SK-N-SH (cell line): ENCODE results near the gene SHISAL1. TPM values are rescaled to one million over a fixed set of nuclear protein-coding genes. Genes with fewer than 3 reads are reported as not detected.

ENCODE experiments used
- CTCF ChIA-PET: fragments of 300-600, 350-600 bp; formaldehyde crosslinking; extraction: SDS; loops from one replicate; lab custom pipeline; 2021; lab: Yijun Ruan, JAX
- POLR2A ChIA-PET: fragments of 350-600 bp; sonication (Branson Sonifier 250); formaldehyde crosslinking; extraction: SDS; loops from one replicate; lab custom pipeline; 2020; ENCODE audit warnings: antibody characterized with exemption, inconsistent platforms; lab: Yijun Ruan, JAX
- DNase-seq: peaks from one replicate; pipeline ENCODE4 v3.0.0; 2012
- H2AFZ ChIP-seq: fragments of 200-600 bp; sonication (generic); 2 replicates; pipeline ENCODE4 v1.8.1; 2016; ENCODE audit warnings: antibody characterized with exemption, mild to moderate bottlenecking, low read depth
- H3F3A ChIP-seq: fragments of 200-600 bp; sonication (generic); replicated peaks from 2 replicates; pipeline ENCODE3; 2016; ENCODE audit warnings: antibody characterized with exemption, mild to moderate bottlenecking; ENCODE audit not compliant: insufficient read depth
- H3K27ac ChIP-seq, 2 experiments: fragments of 200-500 bp in 1 of 2; fragments of 200-600 bp in 1 of 2; sonication (Bioruptor generic) in 1 of 2; sonication (generic), shearing (Covaris generic) in 1 of 2; 2 replicates each; pipeline versions ENCODE4 v1.5.1 to v1.6.1; 2014 to 2016; ENCODE audit warnings: low read depth in 2 of 2, inconsistent platforms in 1 of 2, low read length in 1 of 2, mild to moderate bottlenecking in 1 of 2, mixed read lengths in 1 of 2
- H3K27me3 ChIP-seq: fragments of 200-600 bp; sonication (generic), shearing (Covaris generic); 2 replicates; pipeline ENCODE4 v1.6.1; 2016; ENCODE audit warnings: mixed run types; ENCODE audit not compliant: insufficient read depth
- H3K36me3 ChIP-seq, 2 experiments: fragments of 200-500 bp in 1 of 2; fragments of 200-600 bp in 1 of 2; sonication (Bioruptor generic) in 1 of 2; sonication (generic) in 1 of 2; replicated peaks in 1 of 2; 2 replicates each; pipeline versions ENCODE3 to v1.5.1; 2014 to 2016; ENCODE audit warnings: low read length in 1 of 2, mild to moderate bottlenecking in 1 of 2; ENCODE audit not compliant: insufficient read depth in 2 of 2, control insufficient read depth in 1 of 2
- H3K4me1 ChIP-seq, 2 experiments: fragments of 200-500 bp in 1 of 2; fragments of 200-600 bp in 1 of 2; sonication (Bioruptor generic) in 1 of 2; sonication (generic), shearing (Covaris generic) in 1 of 2; 2 replicates each; pipeline versions ENCODE4 v1.5.1 to v1.6.1; 2014 to 2016; ENCODE audit warnings: low read depth in 1 of 2, low read length in 1 of 2, mixed run types in 1 of 2; ENCODE audit not compliant: insufficient read depth in 2 of 2, control insufficient read depth in 1 of 2
- H3K4me2 ChIP-seq: fragments of 200-600 bp; sonication (generic), shearing (Covaris generic); 2 replicates; pipeline ENCODE4 v1.6.1; 2017; ENCODE audit warnings: mixed run types
- H3K4me3 ChIP-seq, 2 experiments: fragments of 200-500 bp in 1 of 2; fragments of 200-600 bp in 1 of 2; sonication (Bioruptor generic) in 1 of 2; sonication (generic), shearing (Covaris generic) in 1 of 2; 2 replicates each; pipeline versions ENCODE4 v1.5.1 to v1.8.1; 2014 to 2016; ENCODE audit warnings: low read depth in 2 of 2, inconsistent platforms in 1 of 2, low read length in 1 of 2, mild to moderate bottlenecking in 1 of 2, mixed read lengths in 1 of 2, moderate library complexity in 1 of 2
- H3K79me2 ChIP-seq: fragments of 200-600 bp; sonication (generic); 2 replicates; pipeline ENCODE4 v1.8.1; 2017; ENCODE audit warnings: mild to moderate bottlenecking; ENCODE audit not compliant: insufficient read depth
- H3K9ac ChIP-seq: fragments of 200-600 bp; sonication (generic); 2 replicates; pipeline ENCODE4 v1.6.1; 2017; ENCODE audit warnings: mixed run types
- H3K9me2 ChIP-seq: fragments of 200-600 bp; sonication (generic); 2 replicates; pipeline ENCODE4 v1.6.1; 2017; ENCODE audit warnings: mixed run types
- H3K9me3 ChIP-seq: fragments of 200-600 bp; sonication (generic); 2 replicates; pipeline ENCODE4 v1.6.1; 2017; ENCODE audit warnings: mixed run types, mild to moderate bottlenecking, moderate library complexity
- H4K20me1 ChIP-seq: fragments of 200-600 bp; sonication (generic); 2 replicates; pipeline ENCODE4 v1.6.1; 2017; ENCODE audit warnings: mild to moderate bottlenecking, mixed run types; ENCODE audit not compliant: insufficient read depth
- CHD2 ChIP-seq: fragments of 150-350 bp; IDR thresholded peaks from 2 replicates; pipeline ENCODE4 v1.6.1; 2018; ENCODE audit warnings: low read length; ENCODE audit not compliant: partially characterized antibody
- ELF1 ChIP-seq: IDR thresholded peaks from 2 replicates; pipeline ENCODE4 v1.4.0; 2012
- EP300 ChIP-seq, 2 experiments: IDR thresholded peaks; 2 replicates each; pipeline versions ENCODE4 v1.4.0 to v1.6.1; 2012; ENCODE audit warnings: borderline replicate concordance in 1 of 2, low read depth in 1 of 2, low read length in 1 of 2
- EZH2phosphoT487 ChIP-seq: fragments of 200-600 bp; sonication (generic); IDR thresholded peaks from 2 replicates; pipeline ENCODE4 v1.6.1; 2017; ENCODE audit warnings: low read depth, mixed run types, mild to moderate bottlenecking, antibody characterized with exemption, moderate library complexity, borderline replicate concordance
- FOSL2 ChIP-seq: IDR thresholded peaks from 2 replicates; pipeline ENCODE4 v1.4.0; 2012; ENCODE audit warnings: low read depth, mild to moderate bottlenecking, moderate library complexity, borderline replicate concordance
- FOXJ3 ChIP-seq: sonication (generic); formaldehyde crosslinking; IDR thresholded peaks from 2 replicates; pipeline ENCODE4 v1.5.1; 2020; ENCODE audit warnings: mild to moderate bottlenecking, missing genetic modification reagents
- FOXM1 ChIP-seq: IDR thresholded peaks from 2 replicates; pipeline ENCODE4 v1.4.0; 2012; ENCODE audit warnings: low read depth, mild to moderate bottlenecking
- GATA2 ChIP-seq: sonication (generic); formaldehyde crosslinking; IDR thresholded peaks from 2 replicates; pipeline ENCODE4 v1.5.0; 2020; ENCODE audit warnings: mild to moderate bottlenecking, missing genetic modification reagents
- JUND ChIP-seq: IDR thresholded peaks from 2 replicates; pipeline ENCODE4 v1.4.0; 2012
- MXI1 ChIP-seq: IDR thresholded peaks from 2 replicates; pipeline ENCODE4 v1.6.1; 2012; ENCODE audit warnings: mild to moderate bottlenecking, low read depth, low read length, improper control_type of control experiment
- NFIC ChIP-seq: IDR thresholded peaks from 2 replicates; pipeline ENCODE4 v1.4.0; 2012; ENCODE audit warnings: borderline replicate concordance
- POLR2AphosphoS5 ChIP-seq: IDR thresholded peaks from 2 replicates; pipeline ENCODE4 v1.6.1; 2012; ENCODE audit warnings: low read depth, low read length
- RFX5 ChIP-seq: IDR thresholded peaks from 2 replicates; pipeline ENCODE4 v1.6.1; 2012; ENCODE audit warnings: mild to moderate bottlenecking, improper control_type of control experiment, low read length
- RXRA ChIP-seq: IDR thresholded peaks from 2 replicates; pipeline ENCODE4 v1.4.0; 2012; ENCODE audit warnings: low read depth, mild to moderate bottlenecking, borderline replicate concordance
- SIN3A ChIP-seq: IDR thresholded peaks from 2 replicates; pipeline ENCODE4 v1.6.1; 2012; ENCODE audit warnings: low read depth, mild to moderate bottlenecking, low read length, moderate library complexity, borderline replicate concordance
- SMC3 ChIP-seq: IDR thresholded peaks from 2 replicates; pipeline ENCODE4 v1.6.1; 2012; ENCODE audit warnings: low read depth, low read length, improper control_type of control experiment
- TCF12 ChIP-seq: IDR thresholded peaks from 2 replicates; pipeline ENCODE4 v1.4.0; 2012
- WGBS: methylation state at CpG from one replicate; pipeline ENCODE4 v1.1.6; 2017; ENCODE audit warnings: low lambda C conversion rate; 5-methylcytosine and 5-hydroxymethylcytosine counted together
- polyA plus RNA-seq, 3 experiments: library from polyadenylated mRNA; depleted of rRNA; stranded (reverse); fragments of >200 nt; gene quantifications; 2 replicates each; pipeline ENCODE4 v1.2.3, GENCODE V29; 2012
- TF ChIP-seq, protein P1 (sequence below): fragments of 150-350 bp; IDR thresholded peaks from 2 replicates; pipeline ENCODE4 v1.6.1; 2017; ENCODE audit warnings: antibody characterized with exemption, low read length, low read depth, borderline replicate concordance
- TF ChIP-seq, protein P2 (sequence below): IDR thresholded peaks from 2 replicates; pipeline ENCODE4 v1.4.0; 2012; ENCODE audit warnings: low read depth, borderline replicate concordance

Gene SHISAL1
- polyA plus RNA-seq, 1 of the 3 experiments (the other 2 are of a cell fraction): 0.10 TPM

DNA sequence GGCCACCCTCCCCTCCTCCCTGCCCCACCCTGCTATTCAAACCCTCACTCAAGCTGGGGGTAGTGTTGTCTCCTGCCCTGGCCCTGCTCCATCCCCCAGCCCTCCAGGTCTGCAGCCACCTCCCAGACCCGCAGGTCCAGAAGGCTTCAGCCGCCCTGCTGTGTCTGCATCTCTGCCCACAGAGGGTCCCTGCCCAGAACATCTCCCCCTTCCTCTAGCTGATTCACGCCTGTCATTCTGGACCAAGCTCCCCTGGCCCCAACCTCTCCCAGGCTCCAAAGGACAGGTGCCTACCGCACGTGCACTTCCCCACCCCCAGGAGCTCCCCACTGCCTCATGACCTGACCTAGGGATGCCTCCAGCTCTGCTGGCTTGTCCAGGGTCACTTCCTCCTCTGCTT is 16.0 kb upstream of the SHISAL1 start:
- no peak overlapping the region for H3K4me2 ChIP-seq
- CTCF ChIA-PET: interaction anchor here (1.1 to 3.1 kb wide), 3 partner anchors 246 to 297 kb away, joined by 5 to 13 read pairs (median 5); no protein-coding TSS in a partner anchor
- no peak overlapping the region for H3K9ac ChIP-seq
- DNase-seq: no peak
- no peaks in the 10 kb centered on the region for H3K79me2 ChIP-seq
- no peaks in the 10 kb centered on the region for H4K20me1 ChIP-seq
- no peak overlapping the region for H2AFZ ChIP-seq
- no peak overlapping the region for H3K27ac ChIP-seq
- no peaks in the 10 kb centered on the region for H3K9me3 ChIP-seq
- H3K27me3 ChIP-seq: peaks cover 19% of the 10 kb centered on the region; the same call in 1 of the 2 replicates
- no peaks in the 10 kb centered on the region for H3K9me2 ChIP-seq
- WGBS: 100% methylated on average over 4 of the region's 5 CpGs
- no peak overlapping the region for H3K4me3 ChIP-seq
- H3K36me3 ChIP-seq: no peaks in the 10 kb centered on the region
- H3K4me1 ChIP-seq: peaks cover 3 to 18% of the 10 kb centered on the region in 2 experiments; a peak in 1 of 4 replicates
- no peaks in the 10 kb centered on the region for H3F3A ChIP-seq
- TF ChIP-seq EP300 (IDR thresholded peaks at IDR 0.05; ENCODE audit: borderline replicate concordance in 1 of 2, low read depth in 1 of 2, low read length in 1 of 2) (no peak), FOSL2 (no peak), POLR2AphosphoS5 (no peak), FOXJ3 (CRISPR knock-in tag) (no peak), RXRA (no peak), JUND (no peak), GATA2 (CRISPR knock-in tag) (no peak), MXI1 (no peak)
- TF ChIP-seq, protein P1, sequence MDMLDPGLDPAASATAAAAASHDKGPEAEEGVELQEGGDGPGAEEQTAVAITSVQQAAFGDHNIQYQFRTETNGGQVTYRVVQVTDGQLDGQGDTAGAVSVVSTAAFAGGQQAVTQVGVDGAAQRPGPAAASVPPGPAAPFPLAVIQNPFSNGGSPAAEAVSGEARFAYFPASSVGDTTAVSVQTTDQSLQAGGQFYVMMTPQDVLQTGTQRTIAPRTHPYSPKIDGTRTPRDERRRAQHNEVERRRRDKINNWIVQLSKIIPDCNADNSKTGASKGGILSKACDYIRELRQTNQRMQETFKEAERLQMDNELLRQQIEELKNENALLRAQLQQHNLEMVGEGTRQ: no peak
- POLR2A ChIA-PET: no interaction called here

DNA sequence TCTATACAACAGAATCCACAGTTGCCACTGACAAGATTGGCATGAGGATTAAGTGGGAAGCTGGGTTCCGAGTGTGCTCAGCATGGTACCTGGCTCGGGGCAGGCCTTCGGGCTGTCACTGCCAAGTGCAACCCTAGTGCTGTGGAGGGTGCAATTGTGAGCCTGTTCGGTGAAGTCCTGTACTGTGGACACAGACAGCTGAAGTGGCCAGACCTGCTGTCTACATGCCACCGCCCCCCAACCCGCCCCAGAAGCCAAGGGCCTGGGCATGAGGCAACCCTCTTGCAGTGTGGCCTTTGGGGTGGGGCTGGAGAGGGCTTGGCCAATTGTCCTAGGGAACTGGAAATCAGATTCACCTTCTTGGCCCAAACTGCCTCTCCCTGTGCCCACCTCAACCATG is 15.6 kb upstream of the SHISAL1 start:
- Histone ChIP-seq H3K9ac (no peak overlapping the region), H3K9me3 (no peaks in the 10 kb centered on the region), H3K4me3 (no peak overlapping the region), H3K79me2 (no peaks in the 10 kb centered on the region), H2AFZ (no peak overlapping the region), H3K4me1 (peaks cover 3 to 18% of the 10 kb centered on the region in 2 experiments; a peak in 1 of 4 replicates), H3F3A (no peaks in the 10 kb centered on the region), H4K20me1 (no peaks in the 10 kb centered on the region), H3K4me2 (no peak overlapping the region), H3K27me3 (peaks cover 19% of the 10 kb centered on the region; the same call in 1 of the 2 replicates), H3K9me2 (no peaks in the 10 kb centered on the region), H3K27ac (no peak overlapping the region), H3K36me3 (no peaks in the 10 kb centered on the region)
- CTCF ChIA-PET: interaction anchor here (1.4 to 3.1 kb wide), 4 partner anchors 22 to 335 kb away, joined by 3 to 13 read pairs (median 7); no protein-coding TSS in a partner anchor
- POLR2A ChIA-PET: no interaction called here
- no peak for DNase-seq
- TF ChIP-seq FOXJ3 (CRISPR knock-in tag): no peak
- TF ChIP-seq TCF12: no peak
- no peak for TF ChIP-seq EZH2phosphoT487
- no peak for TF ChIP-seq ELF1
- no peak for TF ChIP-seq POLR2AphosphoS5
- TF ChIP-seq NFIC: no peak
- TF ChIP-seq FOXM1: no peak
- no peak for TF ChIP-seq CHD2
- no peak for TF ChIP-seq SIN3A
- no peak for TF ChIP-seq RFX5
- TF ChIP-seq SMC3: no peak
- TF ChIP-seq, protein P2, sequence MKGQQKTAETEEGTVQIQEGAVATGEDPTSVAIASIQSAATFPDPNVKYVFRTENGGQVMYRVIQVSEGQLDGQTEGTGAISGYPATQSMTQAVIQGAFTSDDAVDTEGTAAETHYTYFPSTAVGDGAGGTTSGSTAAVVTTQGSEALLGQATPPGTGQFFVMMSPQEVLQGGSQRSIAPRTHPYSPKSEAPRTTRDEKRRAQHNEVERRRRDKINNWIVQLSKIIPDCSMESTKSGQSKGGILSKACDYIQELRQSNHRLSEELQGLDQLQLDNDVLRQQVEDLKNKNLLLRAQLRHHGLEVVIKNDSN: no peak
- TF ChIP-seq JUND: no peak
- WGBS: 96% methylated on average over 3 of the region's 6 CpGs
